Measurements from ENCODE around the gene AGO1. TPM values are rescaled to one million over a fixed set of nuclear protein-coding genes. Genes with fewer than 3 reads are reported as not detected.

The AGO1 gene
- total and polyA plus RNA-seq, 2 of the 8 experiments (the other 6 are each of a cell fraction or from before 2014, with no cell fraction given): 15.1 to 73.7 TPM

DNA sequence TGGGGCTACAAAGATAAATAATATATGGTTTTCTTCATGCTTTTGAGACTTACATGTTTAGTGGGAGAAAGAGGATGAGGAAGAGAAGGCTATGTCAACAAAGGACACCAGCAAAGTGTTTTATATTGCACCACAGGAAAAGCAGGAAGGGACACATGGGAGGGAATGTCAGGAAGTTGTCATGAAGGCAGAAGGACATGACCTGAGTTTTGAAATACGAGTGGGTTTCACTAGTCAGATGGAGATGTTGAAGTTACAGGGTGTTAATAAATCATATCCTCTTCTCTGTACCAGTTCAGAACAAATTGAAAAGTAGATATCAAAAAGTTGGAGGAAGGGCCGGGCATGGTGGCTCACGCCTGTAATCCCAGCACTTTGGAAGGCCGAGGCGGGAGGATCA is 18.2 kb upstream of the AGO1 start (continued):
- TF ChIP-seq SP1 (IDR thresholded peaks at IDR 0.05; ENCODE audit: low read depth, low read length) (no peak), CBX5 (IDR thresholded peaks at IDR 0.05; ENCODE audit: low read depth, low read length) (no peak)
